PC-3 (cell line): ENCODE results near the gene ATF7. TPM values are rescaled to one million over a fixed set of nuclear protein-coding genes. Genes with fewer than 3 reads are reported as not detected.

ENCODE experiments used
- ATAC-seq: fragments of 200-7000 bp; cut with Tn5 transposase; 2 replicates; pipeline ENCODE4 v1.9.1; 2020; ENCODE audit warnings: mild to moderate bottlenecking, moderate library complexity
- BruUV-seq: library from RNA; stranded (reverse); fragments of 400-500 nt; replicated peaks from 2 replicates; lab custom pipeline; 2021; lab: Mats Ljungman, UMichigan
- CTCF ChIA-PET: fragments of 300-600 bp; sonication (Branson Sonifier 250); formaldehyde crosslinking; loops from one replicate; lab custom pipeline; 2022; ENCODE audit warnings: antibody characterized with exemption; lab: Charles Lee
- POLR2A ChIA-PET: fragments of 300-600 bp; sonication (Branson Sonifier 250); formaldehyde crosslinking; loops from one replicate; lab custom pipeline; 2022; ENCODE audit warnings: antibody characterized with exemption; ENCODE audit not compliant: unreplicated experiment; lab: Charles Lee
- DNase-seq: peaks from one replicate; pipeline ENCODE4 v3.0.0-alpha.2; 2015
- H2AFZ ChIP-seq: fragments of 300-600 bp; sonication (generic); 2 replicates; pipeline ENCODE4 v1.6.0; 2016; ENCODE audit warnings: antibody characterized with exemption, low read length
- H3F3A ChIP-seq: fragments of 300-600 bp; sonication (generic); one replicate; pipeline ENCODE4 v1.6.0; 2017; ENCODE audit warnings: antibody characterized with exemption, low read length, control low read depth, mild to moderate bottlenecking; ENCODE audit not compliant: unreplicated experiment
- H3K27ac ChIP-seq: fragments of 300-600 bp; sonication (generic); 2 replicates; pipeline ENCODE4 v1.5.1; 2016; ENCODE audit warnings: mild to moderate bottlenecking, low read length
- H3K27me3 ChIP-seq: fragments of 300-600 bp; sonication (generic); 2 replicates; pipeline ENCODE4 v1.6.1; 2016; ENCODE audit warnings: low read length, mixed read lengths
- H3K36me3 ChIP-seq: fragments of 300-600 bp; sonication (generic); 2 replicates; pipeline ENCODE4 v1.6.1; 2016; ENCODE audit warnings: low read depth, mixed run types, low read length, mixed read lengths
- H3K4me1 ChIP-seq: fragments of 300-600 bp; sonication (generic); 2 replicates; pipeline ENCODE4 v1.5.1; 2016; ENCODE audit warnings: low read length; ENCODE audit not compliant: insufficient read depth
- H3K4me2 ChIP-seq: fragments of 300-600 bp; sonication (generic); 2 replicates; pipeline ENCODE4 v1.6.0; 2016; ENCODE audit warnings: low read length
- H3K4me3 ChIP-seq: fragments of 300-600 bp; sonication (generic); 2 replicates; pipeline ENCODE4 v1.5.1; 2016; ENCODE audit warnings: mild to moderate bottlenecking, low read length, mixed read lengths
- H3K79me2 ChIP-seq: fragments of 300-600 bp; sonication (generic); 2 replicates; pipeline ENCODE4 v1.6.1; 2017; ENCODE audit warnings: low read length, mixed read lengths
- H3K9ac ChIP-seq: fragments of 300-600 bp; sonication (generic); 2 replicates; pipeline ENCODE4 v1.6.0; 2016; ENCODE audit warnings: mild to moderate bottlenecking, low read length
- H3K9me2 ChIP-seq: fragments of 300-600 bp; sonication (generic); replicated peaks from 2 replicates; pipeline ENCODE4 v1.6.1; 2016; ENCODE audit warnings: mixed run types, low read length, mixed read lengths
- H3K9me3 ChIP-seq: fragments of 300-600 bp; sonication (generic); 2 replicates; pipeline ENCODE4 v1.6.1; 2016; ENCODE audit warnings: low read length, mixed read lengths
- H4K20me1 ChIP-seq: fragments of 300-600 bp; sonication (generic); 2 replicates; pipeline ENCODE4 v1.6.1; 2016; ENCODE audit warnings: low read length, mixed read lengths
- CTCF ChIP-seq: fragments of 300-600 bp; sonication (generic); conservative IDR thresholded peaks from 2 replicates; pipeline ENCODE4 v1.5.1; 2017; ENCODE audit warnings: antibody characterized with exemption, low read depth, mild to moderate bottlenecking, low read length
- EZH2 ChIP-seq: fragments of 300-600 bp; sonication (generic); IDR thresholded peaks from one replicate; pipeline ENCODE4 v1.6.1; 2017; ENCODE audit warnings: antibody characterized with exemption, mild to moderate bottlenecking, low read length; ENCODE audit not compliant: unreplicated experiment
- EZH2phosphoT487 ChIP-seq: fragments of 300-600 bp; sonication (generic); IDR thresholded peaks from 2 replicates; pipeline ENCODE4 v1.6.1; 2018; ENCODE audit warnings: mild to moderate bottlenecking, antibody characterized with exemption, low read length, borderline replicate concordance
- intact Hi-C: fragments of 100-400 bp; cut with micrococcal nuclease; formaldehyde crosslinking; loops from 2 replicates; pipeline ENCODE4 v1.9.0; 2023
- total RNA-seq: library from RNA; depleted of rRNA; stranded (reverse); fragments of >200 nt; gene quantifications from 2 replicates; pipeline ENCODE4 v1.2.3, GENCODE V29; 2014

The ATF7 gene
- total RNA-seq, 1 experiment from 2014 or later, result 7.9 TPM

GRCh38 chr12:53560351-53560750, 65.8 kb downstream of the ATF7 start:
- Histone ChIP-seq H2AFZ (no peak overlapping the region), H3K36me3 (no peaks in the 10 kb centered on the region), H3K27ac (peak overlapping the region; percentile 82; the same call in 1 of the 2 replicates), H4K20me1 (no peaks in the 10 kb centered on the region), H3K79me2 (no peaks in the 10 kb centered on the region; the same call in 1 of the 2 replicates), H3K9me3 (no peaks in the 10 kb centered on the region), H3F3A (peaks cover 5% of the 10 kb centered on the region), H3K9me2 (no peaks in the 10 kb centered on the region), H3K9ac (no peak overlapping the region), H3K27me3 (no peaks in the 10 kb centered on the region), H3K4me3 (no peak overlapping the region), H3K4me1 (peaks cover 38% of the 10 kb centered on the region), H3K4me2 (no peak overlapping the region)
- intact Hi-C loops, result loop anchor here (5.0 kb wide), 1 partner anchor 67 kb away; the partner anchor contains the start of gene ATF7
- ATAC-seq (no peak), DNase-seq (no peak)
- ChIA-PET POLR2A (interaction anchor here (0.6 kb wide), 1 partner anchor 63 kb away, joined by 4 read pairs; no protein-coding TSS in a partner anchor), CTCF (no interaction called here)
- no peak for TF ChIP-seq EZH2phosphoT487
- TF ChIP-seq EZH2, result no peak
- no peak for TF ChIP-seq CTCF
- BruUV-seq, result no TSS peak

GRCh38 chr12:53558631-53559030, 67.6 kb downstream of the ATF7 start:
- BruUV-seq, result no TSS peak
- ATAC-seq, result no peak
- H3K4me2 ChIP-seq, result no peak overlapping the region
- TF ChIP-seq EZH2phosphoT487 (no peak), EZH2 (no peak), CTCF (no peak)
- H3K4me1 ChIP-seq, result peaks cover 38% of the 10 kb centered on the region
- H3K9ac ChIP-seq, result no peak overlapping the region
- H3K4me3 ChIP-seq, result no peak overlapping the region
- ChIA-PET POLR2A (interaction anchor here (0.6 kb wide), 1 partner anchor 293 kb away, joined by 3 read pairs; no protein-coding TSS in a partner anchor), CTCF (interaction anchor here (0.6 kb wide), 1 partner anchor 188 kb away, joined by 4 read pairs; no protein-coding TSS in a partner anchor)
- DNase-seq, result no peak
- no peaks in the 10 kb centered on the region for H3K9me2 ChIP-seq
- H3F3A ChIP-seq, result peaks cover 5% of the 10 kb centered on the region
- intact Hi-C loops, result no loop called here
- no peaks in the 10 kb centered on the region for H3K9me3 ChIP-seq
- no peaks in the 10 kb centered on the region for H4K20me1 ChIP-seq
- H2AFZ ChIP-seq, result no peak overlapping the region
- H3K27me3 ChIP-seq, result no peaks in the 10 kb centered on the region
- no peaks in the 10 kb centered on the region for H3K79me2 ChIP-seq
- H3K27ac ChIP-seq, result no peak overlapping the region
- no peaks in the 10 kb centered on the region for H3K36me3 ChIP-seq
